Body of pancreas (tissue), 4 donors: ENCODE results near the gene PPP6R2. TPM values are rescaled to one million over a fixed set of nuclear protein-coding genes. Genes with fewer than 3 reads are reported as not detected.

Source experiments
- ATAC-seq: fragments of 150-250 bp; one replicate; pipeline ENCODE4 v1.9.1; 2016
- DNase-seq, 4 donors: peaks; one replicate each; pipeline ENCODE4 v3.0.0-alpha.2; 2019
- H3K27ac ChIP-seq, 4 donors: fragments of 200-600 bp; sonication (generic); 1 replicate in 3 of 4; 2 replicates in 1 of 4; pipeline versions ENCODE4 v1.5.1 to v1.6.1; 2016 to 2019; ENCODE audit warnings: mild to moderate bottlenecking in 1 of 4, mixed read lengths in 1 of 4, moderate library complexity in 1 of 4
- H3K27me3 ChIP-seq, 2 donors: fragments of 200-600 bp; sonication (generic); one replicate each; pipeline ENCODE4 v1.6.0; 2016; ENCODE audit warnings: mild to moderate bottlenecking in 1 of 2
- H3K36me3 ChIP-seq, 2 donors: fragments of 200-600 bp; sonication (generic); replicated peaks in 1 of 2; 2 replicates each; pipeline ENCODE4 v1.5.1; 2016; ENCODE audit warnings: low read depth in 2 of 2; ENCODE audit not compliant: insufficient read depth in 1 of 2
- H3K4me1 ChIP-seq: fragments of 200-600 bp; sonication (generic); one replicate; pipeline ENCODE4 v1.6.0; 2016
- H3K4me3 ChIP-seq, 2 donors: fragments of 200-600 bp; sonication (generic); 1 replicate in 1 of 2; 2 replicates in 1 of 2; pipeline ENCODE4 v1.5.1; 2016 to 2019
- H3K9me3 ChIP-seq, 3 donors: fragments of 200-600 bp; sonication (generic); 1 replicate in 2 of 3; 2 replicates in 1 of 3; pipeline ENCODE4 v1.5.1; 2016
- CTCF ChIP-seq, 7 experiments: fragments of 450-650 bp in 4 of 7; fragments of 200-600 bp in 3 of 7; sonication (generic) in 3 of 7; IDR thresholded peaks; one replicate each; pipeline ENCODE4 v1.5.1; 2016 to 2019; ENCODE audit warnings: antibody characterized with exemption in 7 of 7
- POLR2A ChIP-seq, 3 donors: fragments of 450-650 bp; IDR thresholded peaks; one replicate each; pipeline ENCODE4 v1.6.1; 2016; ENCODE audit warnings: antibody characterized with exemption in 3 of 3, mild to moderate bottlenecking in 2 of 3
- WGBS, 2 donors: methylation state at CpG; one replicate each; pipeline ENCODE4 v1.1.5; 2017; 5-methylcytosine and 5-hydroxymethylcytosine counted together
- intact Hi-C: fragments of 100-400 bp; cut with DNase I; formaldehyde crosslinking; loops from one replicate; pipeline ENCODE4 v1.15.1; 2023
- total RNA-seq, 2 donors: library from RNA; depleted of rRNA; stranded (reverse); fragments of >200 nt; gene quantifications; one replicate each; pipeline ENCODE4 v1.1.0, GENCODE V29; 2016

Gene PPP6R2
- total RNA-seq, 2 donors from 2014 or later = 48.8 to 53.4 TPM

- no peaks in the 10 kb centered on the region for H3K27me3 ChIP-seq
- H3K4me3 ChIP-seq = no peak overlapping the region
- H3K27ac ChIP-seq = no peak overlapping the region
Observed at GRCh38 chr22:50314081-50314454, 29.1 kb upstream of the PPP6R2 start.

GRCh38 chr22:50314455-50315288, 28.5 kb upstream of the PPP6R2 start:
- no peak for TF ChIP-seq CTCF (IDR thresholded peaks at IDR 0.05)
- TF ChIP-seq POLR2A (IDR thresholded peaks at IDR 0.05) = peak in 1 of 3 donors; percentile 14
- Histone ChIP-seq H3K9me3 (no peaks in the 10 kb centered on the region), H3K27me3 (no peaks in the 10 kb centered on the region), H3K36me3 (no peaks in the 10 kb centered on the region), H3K4me3 (no peak overlapping the region), H3K27ac (no peak overlapping the region), H3K4me1 (peaks cover under 1% of the 10 kb centered on the region)
- DNase-seq = no peak
- 70 to 81% methylated on average over 20 to 33 of the region's 33 CpGs for WGBS, 2 donors
- no peak for ATAC-seq
- intact Hi-C loops = no loop called here

More at GRCh38 chr22:50314081-50314454, 29.1 kb upstream of the PPP6R2 start:
- DNase-seq (no peak), ATAC-seq (no peak)
- Histone ChIP-seq H3K36me3 (no peaks in the 10 kb centered on the region), H3K4me1 (peaks cover 6% of the 10 kb centered on the region), H3K9me3 (no peaks in the 10 kb centered on the region)
- TF ChIP-seq CTCF (IDR thresholded peaks at IDR 0.05) (no peak), POLR2A (IDR thresholded peaks at IDR 0.05) (no peak)
- 52 to 64% methylated on average over 5 to 12 of the region's 14 CpGs for WGBS, 2 donors
- intact Hi-C loops = no loop called here

GRCh38 chr22:50315289-50316113, 27.6 kb upstream of the PPP6R2 start:
- Histone ChIP-seq H3K27ac (no peak overlapping the region), H3K27me3 (no peaks in the 10 kb centered on the region), H3K36me3 (no peaks in the 10 kb centered on the region), H3K9me3 (no peaks in the 10 kb centered on the region), H3K4me3 (no peak overlapping the region), H3K4me1 (no peaks in the 10 kb centered on the region)
- no peak for DNase-seq
- WGBS, 2 donors = 86 to 93% methylated on average over 8 to 17 of the region's 18 CpGs
- intact Hi-C loops = no loop called here
- TF ChIP-seq POLR2A (IDR thresholded peaks at IDR 0.05) (no peak), CTCF (IDR thresholded peaks at IDR 0.05) (no peak)
- ATAC-seq = no peak

GRCh38 chr22:50316114-50317065, 26.7 kb upstream of the PPP6R2 start:
- Histone ChIP-seq H3K4me1 (no peaks in the 10 kb centered on the region), H3K36me3 (no peaks in the 10 kb centered on the region), H3K27ac (no peak overlapping the region), H3K27me3 (no peaks in the 10 kb centered on the region), H3K9me3 (no peaks in the 10 kb centered on the region), H3K4me3 (no peak overlapping the region)
- ATAC-seq = no peak
- WGBS, 2 donors = 76 to 90% methylated on average over 7 to 25 of the region's 45 CpGs
- no peak for DNase-seq
- intact Hi-C loops = no loop called here
- no peak for TF ChIP-seq POLR2A (IDR thresholded peaks at IDR 0.05)
- TF ChIP-seq CTCF (IDR thresholded peaks at IDR 0.05) = no peak
